H1 (cell line): Measurements from ENCODE around the gene CASK. TPM values are rescaled to one million over a fixed set of nuclear protein-coding genes. Genes with fewer than 3 reads are reported as not detected.

Experiments
- CTCF ChIA-PET: fragments of 300-600 bp; sonication (Branson Sonifier 250); formaldehyde crosslinking; loops from one replicate; lab custom pipeline; 2021; ENCODE audit not compliant: partially characterized antibody; lab: Charles Lee
- POLR2A ChIA-PET: fragments of 300-600 bp; sonication (Branson Sonifier 250); formaldehyde crosslinking; loops from one replicate; lab custom pipeline; 2021; ENCODE audit warnings: inconsistent platforms; ENCODE audit not compliant: partially characterized antibody; lab: Charles Lee
- DNase-seq, 2 experiments: peaks; one replicate each; pipeline versions ENCODE4 v3.0.0 to v3.0.0-alpha.2; 2010 to 2022; ENCODE audit warnings: low spot score in 2 of 2, low read depth in 1 of 2, mixed read lengths in 1 of 2
- FAIRE-seq: peaks from 2 replicates; lab custom pipeline; 2011; peaks lifted over from hg19 to GRCh38; lab: Jason Lieb, UNC
- H2AFZ ChIP-seq: 2 replicates; pipeline ENCODE4 v1.8.1; 2012; ENCODE audit warnings: low read length, inconsistent platforms
- H2AK5ac ChIP-seq: 2 replicates; pipeline ENCODE4 v1.6.1; 2013; ENCODE audit warnings: low read depth, low read length
- H2BK120ac ChIP-seq: replicated peaks from 2 replicates; pipeline ENCODE3; 2013; ENCODE audit warnings: low read depth, low read length, inconsistent platforms
- H2BK12ac ChIP-seq: 2 replicates; pipeline ENCODE4 v1.6.1; 2013; ENCODE audit warnings: low read depth, low read length
- H2BK15ac ChIP-seq: 2 replicates; pipeline ENCODE4 v1.6.1; 2013; ENCODE audit warnings: low read length
- H2BK20ac ChIP-seq: 2 replicates; pipeline ENCODE4 v1.6.1; 2013; ENCODE audit warnings: low read length
- H2BK5ac ChIP-seq: 2 replicates; pipeline ENCODE4 v1.6.1; 2013; ENCODE audit warnings: low read depth, low read length
- H3K14ac ChIP-seq: 2 replicates; pipeline ENCODE4 v1.6.1; 2013; ENCODE audit warnings: inconsistent platforms; ENCODE audit not compliant: insufficient read length
- H3K18ac ChIP-seq: 2 replicates; pipeline ENCODE4 v1.6.1; 2013; ENCODE audit warnings: low read length; ENCODE audit errors: extremely low read depth
- H3K23ac ChIP-seq: 2 replicates; pipeline ENCODE4 v1.6.1; 2013; ENCODE audit warnings: inconsistent platforms; ENCODE audit not compliant: insufficient read length
- H3K23me2 ChIP-seq: 2 replicates; pipeline ENCODE4 v1.6.1; 2013; ENCODE audit warnings: low read depth, low read length
- H3K27ac ChIP-seq: 2 replicates; pipeline ENCODE4 v1.6.1; 2011; ENCODE audit warnings: low read depth, low read length, inconsistent platforms
- H3K27me3 ChIP-seq, 4 experiments: replicated peaks in 1 of 4; 1 replicate in 1 of 4; 2 replicates in 3 of 4; pipeline versions ENCODE4 v1.6.1 to v1.8.1; 2011 to 2013; ENCODE audit warnings: low read length in 3 of 4, mild to moderate bottlenecking in 3 of 4, inconsistent platforms in 2 of 4, mixed read lengths in 2 of 4, moderate library complexity in 1 of 4; ENCODE audit not compliant: control insufficient read depth in 3 of 4, insufficient read depth in 3 of 4; ENCODE audit errors: extremely low read depth in 1 of 4
- H3K36me3 ChIP-seq, 4 experiments: 2 replicates each; pipeline versions ENCODE4 v1.6.1 to v1.8.1; 2011 to 2013; ENCODE audit warnings: mild to moderate bottlenecking in 4 of 4, low read length in 3 of 4, moderate library complexity in 2 of 4, control low read depth in 1 of 4, inconsistent platforms in 1 of 4; ENCODE audit not compliant: insufficient read depth in 4 of 4, control insufficient read depth in 2 of 4
- H3K4ac ChIP-seq: replicated peaks from 2 replicates; pipeline ENCODE3; 2013; ENCODE audit warnings: low read length, low read depth, mixed read lengths, inconsistent platforms; ENCODE audit not compliant: insufficient read length
- H3K4me1 ChIP-seq, 4 experiments: replicated peaks in 1 of 4; 1 replicate in 1 of 4; 2 replicates in 3 of 4; pipeline versions ENCODE4 v1.6.1 to v1.8.1; 2011 to 2013; ENCODE audit warnings: low read length in 3 of 4, inconsistent platforms in 2 of 4, mixed read lengths in 1 of 4; ENCODE audit not compliant: insufficient read depth in 4 of 4, control insufficient read depth in 3 of 4
- H3K4me2 ChIP-seq, 2 experiments: 2 replicates each; pipeline versions ENCODE4 v1.6.1 to v1.8.1; 2011 to 2013; ENCODE audit warnings: low read depth in 2 of 2, low read length in 2 of 2, control low read depth in 1 of 2, inconsistent platforms in 1 of 2, mild to moderate bottlenecking in 1 of 2; ENCODE audit not compliant: insufficient read depth in 1 of 2
- H3K4me3 ChIP-seq, 4 experiments: fragments of 200-600, 300-600 bp in 1 of 4; sonication (generic), shearing (Covaris generic), sonication (Bioruptor Twin) in 1 of 4; 2 replicates each; pipeline versions ENCODE4 v1.5.1 to v1.8.1; 2011 to 2016; ENCODE audit warnings: low read length in 4 of 4, low read depth in 3 of 4, control low read depth in 2 of 4, inconsistent platforms in 2 of 4, mild to moderate bottlenecking in 2 of 4, mixed read lengths in 1 of 4, moderate library complexity in 1 of 4; ENCODE audit not compliant: insufficient read depth in 2 of 4; ENCODE audit errors: extremely low read depth in 1 of 4
- H3K56ac ChIP-seq: replicated peaks from 2 replicates; pipeline ENCODE3; 2013; ENCODE audit warnings: low read depth, mild to moderate bottlenecking, mixed read lengths, low read length, inconsistent platforms; ENCODE audit not compliant: insufficient read length
- H3K79me1 ChIP-seq: 2 replicates; pipeline ENCODE4 v1.6.1; 2013; ENCODE audit warnings: low read depth, low read length, control low read depth
- H3K79me2 ChIP-seq, 2 experiments: 2 replicates each; pipeline versions ENCODE4 v1.6.1 to v1.8.1; 2012 to 2013; ENCODE audit warnings: low read length in 2 of 2, mild to moderate bottlenecking in 2 of 2, inconsistent platforms in 1 of 2; ENCODE audit not compliant: insufficient read depth in 2 of 2, control insufficient read depth in 1 of 2
- H3K9ac ChIP-seq, 4 experiments: replicated peaks in 1 of 4; 1 replicate in 1 of 4; 2 replicates in 3 of 4; pipeline versions ENCODE4 v1.6.1 to v1.8.1; 2011 to 2013; ENCODE audit warnings: low read depth in 3 of 4, low read length in 3 of 4, control low read depth in 2 of 4, mild to moderate bottlenecking in 2 of 4, moderate library complexity in 2 of 4, inconsistent platforms in 1 of 4; ENCODE audit errors: extremely low read depth in 1 of 4
- H3K9me3 ChIP-seq, 2 experiments: 2 replicates each; pipeline versions ENCODE4 v1.6.1 to v1.8.1; 2012 to 2013; ENCODE audit warnings: mild to moderate bottlenecking in 2 of 2, moderate library complexity in 2 of 2, control low read depth in 1 of 2, inconsistent platforms in 1 of 2, low read depth in 1 of 2, low read length in 1 of 2, mixed read lengths in 1 of 2; ENCODE audit not compliant: insufficient read depth in 2 of 2
- H4K20me1 ChIP-seq, 2 experiments: replicated peaks in 1 of 2; 2 replicates each; pipeline versions ENCODE3 to v1.8.1; 2011 to 2013; ENCODE audit warnings: inconsistent platforms in 2 of 2, low read length in 2 of 2, mild to moderate bottlenecking in 1 of 2; ENCODE audit not compliant: insufficient read depth in 2 of 2, control insufficient read depth in 1 of 2
- H4K5ac ChIP-seq: 2 replicates; pipeline ENCODE4 v1.6.1; 2013; ENCODE audit warnings: low read length, low read depth, mixed read lengths, inconsistent platforms; ENCODE audit not compliant: insufficient read length
- H4K8ac ChIP-seq: 2 replicates; pipeline ENCODE4 v1.8.0; 2013; ENCODE audit warnings: mild to moderate bottlenecking, moderate library complexity, low read length, inconsistent platforms; ENCODE audit not compliant: insufficient read depth; ENCODE audit errors: extremely low read depth
- H4K91ac ChIP-seq: replicated peaks from 2 replicates; pipeline ENCODE3; 2013; ENCODE audit warnings: low read length, mixed read lengths, inconsistent platforms; ENCODE audit not compliant: insufficient read length
- BCL11A ChIP-seq, 2 experiments: IDR thresholded peaks; one replicate each; pipeline ENCODE4 v1.6.1; 2011; ENCODE audit warnings: low read depth in 2 of 2, low read length in 2 of 2, mild to moderate bottlenecking in 2 of 2
- CBX5 ChIP-seq: fragments of 300-800, 300-1000 bp; sonication (generic); IDR thresholded peaks from 2 replicates; pipeline ENCODE4 v1.7.1; 2016; ENCODE audit warnings: antibody characterized with exemption, low read length, low read depth
- CHD2 ChIP-seq: IDR thresholded peaks from 2 replicates; pipeline ENCODE4 v1.6.1; 2012; ENCODE audit warnings: low read length, improper control_type of control experiment
- GTF2F1 ChIP-seq: IDR thresholded peaks from 2 replicates; pipeline ENCODE4 v1.6.1; 2012; ENCODE audit warnings: low read depth, low read length, improper control_type of control experiment, borderline replicate concordance
- HDAC6 ChIP-seq: IDR thresholded peaks from one replicate; pipeline ENCODE4 v1.7.1; 2012; ENCODE audit warnings: low read depth, mild to moderate bottlenecking, inconsistent platforms, low read length, moderate library complexity
- NRF1 ChIP-seq: IDR thresholded peaks from 2 replicates; pipeline ENCODE4 v1.6.1; 2011; ENCODE audit warnings: mild to moderate bottlenecking, low read depth, low read length, improper control_type of control experiment
- POLR2A ChIP-seq, 2 experiments: IDR thresholded peaks; 1 replicate in 1 of 2; 2 replicates in 1 of 2; pipeline ENCODE4 v1.6.1; 2011; ENCODE audit warnings: low read depth in 2 of 2, low read length in 2 of 2, mild to moderate bottlenecking in 2 of 2; ENCODE audit errors: control extremely low read depth in 1 of 2
- WGBS, 2 experiments: shearing (Covaris generic) in 1 of 2; methylation state at CpG; one replicate each; pipeline versions ENCODE4 v1.1.6 to v1.1.7; 2013 to 2015; ENCODE audit warnings: low lambda C conversion rate in 2 of 2, mixed read lengths in 2 of 2, inconsistent platforms in 1 of 2, low coverage in 1 of 2, missing lambda C conversion rate in 1 of 2; ENCODE audit not compliant: insufficient replicate concordance in 2 of 2, insufficient coverage in 1 of 2, insufficient read length in 1 of 2; ENCODE audit errors: extremely low coverage in 1 of 2, missing lambda C conversion rate in 1 of 2; 5-methylcytosine and 5-hydroxymethylcytosine counted together
- polyA plus RNA-seq, 7 experiments: library from polyadenylated mRNA; depleted of rRNA in 3 of 7; stranded (reverse) in 5 of 7; unstranded in 2 of 7; fragments of >200 nt in 5 of 7; fragments of 200-250 nt in 2 of 7; gene quantifications; 1 replicate in 5 of 7; 2 replicates in 1 of 7; 4 replicates in 1 of 7; pipeline versions ENCODE4 v1.2.1 to v1.2.3, GENCODE V29; 2011 to 2013; ENCODE audit warnings: missing spikeins in 2 of 7, mixed read lengths in 2 of 7
- total RNA-seq: library from RNA; stranded (reverse); fragmentation: NEBNext Ultra II Directional; extraction: Animal tissue kit (Norgen Biotek cat#: 25700); gene quantifications from 2 replicates; pipeline ENCODE4 v1.2.1, GENCODE V29; 2021

CASK gene
- total and polyA plus RNA-seq, 2 of the 8 experiments (the other 6 are each of a cell fraction or from before 2014, with no cell fraction given) = 21.6 to 55.1 TPM

DNA sequence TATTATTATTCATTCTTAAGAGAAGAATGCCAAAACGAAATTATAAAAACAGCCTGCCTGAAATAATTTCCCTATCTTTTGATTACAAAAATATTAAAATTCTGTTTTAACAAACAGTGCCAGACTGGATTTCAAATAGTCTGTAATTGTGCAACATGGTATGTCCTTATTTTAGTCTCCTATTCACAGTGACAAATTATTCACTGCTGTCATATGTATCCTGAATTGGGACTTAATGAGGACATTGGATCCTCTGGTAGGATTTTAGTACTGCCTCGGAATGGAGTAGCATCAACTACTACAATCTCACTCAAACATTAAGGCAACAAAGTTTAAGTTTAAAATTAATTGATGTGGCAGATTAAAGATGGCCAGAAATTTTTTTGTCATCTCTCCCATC, 97.6 kb downstream of the CASK start:
- Histone ChIP-seq H2BK120ac (no peak overlapping the region), H3K27ac (no peak overlapping the region), H2BK5ac (no peak overlapping the region), H3K18ac (no peak overlapping the region), H3K27me3 (no peaks in the 10 kb centered on the region), H4K5ac (no peak overlapping the region), H2BK20ac (no peak overlapping the region), H3K56ac (no peak overlapping the region), H3K9me3 (no peaks in the 10 kb centered on the region), H2AK5ac (no peak overlapping the region), H3K4ac (no peak overlapping the region), H3K79me2 (peaks cover 0 to 2% of the 10 kb centered on the region in 2 experiments; a peak in 1 of 4 replicates), H2BK12ac (no peak overlapping the region), H2AFZ (no peak overlapping the region), H3K4me3 (no peak overlapping the region), H3K14ac (no peak overlapping the region), H4K8ac (no peak overlapping the region), H2BK15ac (no peak overlapping the region), H4K91ac (no peak overlapping the region), H3K23me2 (no peaks in the 10 kb centered on the region), H3K4me2 (no peak overlapping the region), H3K36me3 (no peaks in the 10 kb centered on the region), H3K9ac (no peak overlapping the region), H4K20me1 (no peaks in the 10 kb centered on the region), H3K4me1 (no peaks in the 10 kb centered on the region), H3K79me1 (no peaks in the 10 kb centered on the region), H3K23ac (no peak overlapping the region)
- DNase-seq (no peak), FAIRE-seq (no peak)
- WGBS, 2 experiments = 80% methylated on average over 2 of the region's 2 CpGs; no CpG with 5 or more reads in 1 of the 2 experiments
- POLR2A ChIA-PET = no interaction called here
- TF ChIP-seq POLR2A (IDR thresholded peaks at IDR 0.05; ENCODE audit: control extremely low read depth in 1 of 2, low read depth in 2 of 2, low read length in 2 of 2) (no peak), NRF1 (no peak), GTF2F1 (no peak), CHD2 (no peak), BCL11A (IDR thresholded peaks at IDR 0.05; ENCODE audit: low read depth in 2 of 2, low read length in 2 of 2) (no peak), CBX5 (no peak), HDAC6 (no peak)
- CTCF ChIA-PET = no interaction called here
